Hepatocyte (in vitro differentiated cells): ENCODE data around the gene MYO1B. TPM values are rescaled to one million over a fixed set of nuclear protein-coding genes. Genes with fewer than 3 reads are reported as not detected.

Source experiments
- DNase-seq: peaks from one replicate; pipeline ENCODE4 v3.0.0-alpha.2; 2016; ENCODE audit warnings: low spot score
- H2AFZ ChIP-seq: fragments of 200-600 bp; sonication (generic); 2 replicates; pipeline ENCODE4 v1.6.0; 2016; ENCODE audit warnings: antibody characterized with exemption, mild to moderate bottlenecking
- H3K27ac ChIP-seq: fragments of 200-600 bp; sonication (generic); 2 replicates; pipeline ENCODE4 v1.5.1; 2016; ENCODE audit warnings: mild to moderate bottlenecking
- H3K27me3 ChIP-seq: fragments of 200-600 bp; sonication (generic); 2 replicates; pipeline ENCODE4 v1.6.1; 2016
- H3K36me3 ChIP-seq: fragments of 200-600 bp; sonication (generic); replicated peaks from 2 replicates; pipeline ENCODE4 v1.5.1; 2016; ENCODE audit warnings: low read depth; ENCODE audit not compliant: insufficient read depth
- H3K4me1 ChIP-seq: fragments of 200-600 bp; sonication (generic); 2 replicates; pipeline ENCODE4 v1.5.1; 2016; ENCODE audit warnings: mild to moderate bottlenecking, moderate library complexity; ENCODE audit not compliant: insufficient read depth
- H3K4me2 ChIP-seq: fragments of 200-600 bp; sonication (generic); 2 replicates; pipeline ENCODE4 v1.6.0; 2016
- H3K4me3 ChIP-seq: fragments of 200-600 bp; sonication (generic); 2 replicates; pipeline ENCODE4 v1.5.1; 2016; ENCODE audit warnings: mild to moderate bottlenecking
- H3K79me2 ChIP-seq: fragments of 200-600 bp; sonication (generic); 2 replicates; pipeline ENCODE4 v1.6.0; 2017; ENCODE audit warnings: mild to moderate bottlenecking
- H3K9me2 ChIP-seq: fragments of 200-600 bp; sonication (generic); replicated peaks from 2 replicates; pipeline ENCODE4 v1.6.0; 2017; ENCODE audit warnings: mild to moderate bottlenecking; ENCODE audit not compliant: insufficient read depth
- H3K9me3 ChIP-seq: fragments of 200-600 bp; sonication (generic); 2 replicates; pipeline ENCODE4 v1.5.1; 2016; ENCODE audit warnings: low read depth, mild to moderate bottlenecking
- H4K20me1 ChIP-seq: fragments of 200-600 bp; sonication (generic); 2 replicates; pipeline ENCODE4 v1.6.0; 2016; ENCODE audit warnings: mild to moderate bottlenecking; ENCODE audit not compliant: insufficient read depth, poor library complexity, severe bottlenecking
- CTCF ChIP-seq: fragments of 200-600 bp; sonication (generic); IDR thresholded peaks from 2 replicates; pipeline ENCODE4 v1.5.1; 2016; ENCODE audit warnings: antibody characterized with exemption, mild to moderate bottlenecking; ENCODE audit not compliant: poor library complexity
- EZH2 ChIP-seq: fragments of 200-600 bp; sonication (generic); IDR thresholded peaks from 2 replicates; pipeline ENCODE4 v1.6.1; 2016; ENCODE audit warnings: antibody characterized with exemption, mild to moderate bottlenecking, borderline replicate concordance
- EZH2phosphoT487 ChIP-seq: fragments of 200-600 bp; sonication (generic); IDR thresholded peaks from one replicate; pipeline ENCODE4 v1.6.1; 2018; ENCODE audit warnings: antibody characterized with exemption, mild to moderate bottlenecking, low read depth, moderate library complexity; ENCODE audit not compliant: unreplicated experiment, severe bottlenecking
- WGBS: methylation state at CpG from one replicate; pipeline ENCODE4 v1.1.6; 2016; ENCODE audit warnings: low lambda C conversion rate; ENCODE audit errors: missing lambda C conversion rate; 5-methylcytosine and 5-hydroxymethylcytosine counted together
- polyA plus RNA-seq: library from polyadenylated mRNA; unstranded; fragments of >200 nt; fragmentation: Nextera tagmentation; extraction: Ambion mirVana; gene quantifications from 2 replicates; pipeline ENCODE4 v1.2.1, GENCODE V29; 2016
- total RNA-seq: library from RNA; depleted of rRNA; stranded (reverse); fragments of >200 nt; gene quantifications from 2 replicates; pipeline ENCODE4 v1.2.3, GENCODE V29; 2014

MYO1B gene
- total and polyA plus RNA-seq, 2 experiments from 2014 or later, result 43.4 to 91.6 TPM

GRCh38 chr2:191246820-191247380 is 1.7 kb downstream of the MYO1B start:
- peak overlapping the region; percentile 77 for H3K4me2 ChIP-seq
- no peaks in the 10 kb centered on the region for H3K9me2 ChIP-seq
- no peaks in the 10 kb centered on the region for H3K9me3 ChIP-seq
- H2AFZ ChIP-seq, result no peak overlapping the region
- 23% methylated on average over 6 of the region's 6 CpGs for WGBS
- no peak for TF ChIP-seq CTCF
- no peak for TF ChIP-seq EZH2
- TF ChIP-seq EZH2phosphoT487, result no peak
- H4K20me1 ChIP-seq, result peaks cover 8% of the 10 kb centered on the region
- DNase-seq, result no peak
- H3K79me2 ChIP-seq, result peaks cover 50% of the 10 kb centered on the region
- peaks cover 25% of the 10 kb centered on the region for H3K4me1 ChIP-seq
- no peaks in the 10 kb centered on the region for H3K36me3 ChIP-seq
- peak overlapping the region; percentile 62 for H3K4me3 ChIP-seq
- H3K27ac ChIP-seq, result peak overlapping the region; percentile 88
- no peaks in the 10 kb centered on the region for H3K27me3 ChIP-seq

GRCh38 chr2:191247381-191248057 is 2.3 kb downstream of the MYO1B start:
- Histone ChIP-seq H2AFZ (no peak overlapping the region), H3K4me1 (peaks cover 25% of the 10 kb centered on the region), H3K79me2 (peaks cover 57% of the 10 kb centered on the region), H3K9me2 (no peaks in the 10 kb centered on the region), H3K36me3 (no peaks in the 10 kb centered on the region), H3K4me2 (peak overlapping the region; percentile 77), H3K4me3 (no peak overlapping the region), H3K27ac (peak overlapping the region; percentile 88), H3K9me3 (no peaks in the 10 kb centered on the region), H4K20me1 (peaks cover 13% of the 10 kb centered on the region), H3K27me3 (no peaks in the 10 kb centered on the region)
- TF ChIP-seq EZH2phosphoT487, result no peak
- 17% methylated on average over 5 of the region's 5 CpGs for WGBS
- peak; percentile 84 for DNase-seq

- no peak overlapping the region for H3K4me2 ChIP-seq
- WGBS, result 43% methylated on average over 2 of the region's 2 CpGs
Measured at GRCh38 chr2:191249156-191249813, 4.1 kb downstream of the MYO1B start.

More at GRCh38 chr2:191249156-191249813, 4.1 kb downstream of the MYO1B start:
- H3K27ac ChIP-seq, result no peak overlapping the region
- no peak overlapping the region for H2AFZ ChIP-seq
- no peaks in the 10 kb centered on the region for H3K36me3 ChIP-seq
- H3K9me2 ChIP-seq, result no peaks in the 10 kb centered on the region
- H3K9me3 ChIP-seq, result no peaks in the 10 kb centered on the region
- DNase-seq, result no peak
- peaks cover 74% of the 10 kb centered on the region for H3K79me2 ChIP-seq
- H4K20me1 ChIP-seq, result peaks cover 28% of the 10 kb centered on the region
- H3K4me1 ChIP-seq, result peaks cover 25% of the 10 kb centered on the region
- TF ChIP-seq EZH2 (no peak), CTCF (no peak), EZH2phosphoT487 (no peak)
- H3K27me3 ChIP-seq, result no peaks in the 10 kb centered on the region
- no peak overlapping the region for H3K4me3 ChIP-seq
